Measurements from ENCODE around the gene TEX54.
A peak's percentile ranks its signal among the peaks of the same experiment; 100 is the strongest.
"Not testable (repeated sequence)": the region's sequence is repeated elsewhere in the genome, so short reads cannot be mapped to it uniquely, and the experiment has no call there.

TEX54 gene

GRCh38 chr11:62860835-62861563 lies 28.4 kb upstream of the TEX54 start:
- no peak for DNase-seq (ENCODE audit: low read depth)
- TF ChIP-seq CTCF (IDR thresholded peaks at IDR 0.05; ENCODE audit: control insufficient read depth, extremely low read depth, insufficient read depth): no peak
- H3K4me3 ChIP-seq (ENCODE audit: low read depth, low read length): no peak overlapping the region

DNA sequence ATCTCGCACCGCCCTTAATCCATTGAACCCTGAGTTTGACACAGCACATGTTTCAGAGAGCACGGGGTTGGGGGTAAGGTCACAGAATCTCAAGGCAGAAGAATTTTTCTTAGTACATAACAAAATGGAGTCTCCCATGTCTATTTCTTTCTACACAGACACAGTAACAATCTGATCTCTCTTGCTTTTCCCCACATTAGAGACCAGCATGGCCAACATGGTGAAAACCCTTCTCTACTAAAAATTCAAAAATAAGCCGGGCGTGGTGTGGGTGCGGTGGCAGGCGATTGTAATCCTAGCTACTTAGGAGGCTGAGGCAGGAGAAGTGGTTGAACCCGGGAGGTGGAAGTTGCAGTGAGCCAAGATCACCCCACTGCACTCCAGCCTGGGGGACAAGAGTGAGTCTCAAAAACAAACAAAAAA lies 26.7 kb upstream of the TEX54 start:
- peak overlapping the region; percentile 23 for H3K4me3 ChIP-seq (ENCODE audit: low read depth, low read length)
- not testable (repeated sequence) for DNase-seq (ENCODE audit: low read depth)

DNA sequence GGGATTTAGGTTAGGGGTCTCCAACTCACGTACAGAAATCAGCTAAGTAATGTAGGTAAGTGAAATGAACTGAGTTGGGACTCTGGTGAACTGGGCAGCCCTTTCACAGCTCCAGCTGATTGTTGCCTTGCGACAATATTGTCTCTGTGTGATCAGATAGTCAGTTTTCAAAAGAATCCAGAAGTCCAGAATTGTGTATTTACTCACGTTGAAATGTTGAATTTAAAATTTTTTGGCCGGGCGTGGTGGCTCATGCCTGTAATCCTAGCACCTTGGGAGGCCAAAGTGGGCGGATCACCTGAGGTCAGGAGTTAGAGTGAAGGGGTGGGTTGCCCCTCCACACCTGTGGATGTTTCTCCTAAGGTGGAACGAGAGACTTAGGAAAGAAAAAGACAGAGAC lies 25.6 kb upstream of the TEX54 start:
- H3K4me3 ChIP-seq (ENCODE audit: low read depth, low read length): peak overlapping the region; percentile 91
- no peak for TF ChIP-seq CTCF (IDR thresholded peaks at IDR 0.05; ENCODE audit: control insufficient read depth, extremely low read depth, insufficient read depth)
- DNase-seq (ENCODE audit: low read depth): no peak

- DNase-seq (ENCODE audit: low read depth): no peak
- H3K4me3 ChIP-seq (ENCODE audit: low read depth, low read length): peak overlapping the region; percentile 91
- TF ChIP-seq CTCF (IDR thresholded peaks at IDR 0.05; ENCODE audit: control insufficient read depth, extremely low read depth, insufficient read depth): no peak
Observed at GRCh38 chr11:62857541-62857982, 24.9 kb upstream of the TEX54 start.

DNA sequence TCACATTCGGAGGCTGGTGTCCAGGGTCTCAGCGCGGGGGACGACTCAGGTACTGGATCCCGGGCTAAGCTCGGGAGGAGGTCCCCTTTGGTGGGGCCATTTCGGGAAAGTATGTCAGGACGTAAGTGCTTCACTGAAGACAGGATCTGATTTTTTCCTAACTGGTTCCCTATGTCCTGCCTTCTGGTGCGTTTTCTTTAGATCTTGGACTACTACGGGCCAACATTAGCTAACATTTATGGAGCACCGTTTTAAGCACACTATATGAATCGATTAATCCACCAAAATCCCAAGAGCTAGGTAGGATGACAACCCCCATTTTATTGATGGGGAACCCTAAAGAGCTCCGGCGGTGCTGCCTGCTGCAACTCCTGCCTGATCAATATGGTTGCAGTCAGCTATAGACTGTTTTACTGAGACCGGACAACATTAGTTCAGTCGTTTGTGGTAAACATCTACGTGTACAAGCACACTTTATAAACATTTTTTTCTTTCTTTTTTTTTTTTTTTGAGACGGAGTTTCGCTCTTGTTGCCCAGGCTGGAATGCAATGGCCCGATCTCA lies 23.8 kb upstream of the TEX54 start:
- peak overlapping the region; percentile 91 for H3K4me3 ChIP-seq (ENCODE audit: low read depth, low read length)
- TF ChIP-seq CTCF (IDR thresholded peaks at IDR 0.05; ENCODE audit: control insufficient read depth, extremely low read depth, insufficient read depth): no peak
- no peak for DNase-seq (ENCODE audit: low read depth)

DNA sequence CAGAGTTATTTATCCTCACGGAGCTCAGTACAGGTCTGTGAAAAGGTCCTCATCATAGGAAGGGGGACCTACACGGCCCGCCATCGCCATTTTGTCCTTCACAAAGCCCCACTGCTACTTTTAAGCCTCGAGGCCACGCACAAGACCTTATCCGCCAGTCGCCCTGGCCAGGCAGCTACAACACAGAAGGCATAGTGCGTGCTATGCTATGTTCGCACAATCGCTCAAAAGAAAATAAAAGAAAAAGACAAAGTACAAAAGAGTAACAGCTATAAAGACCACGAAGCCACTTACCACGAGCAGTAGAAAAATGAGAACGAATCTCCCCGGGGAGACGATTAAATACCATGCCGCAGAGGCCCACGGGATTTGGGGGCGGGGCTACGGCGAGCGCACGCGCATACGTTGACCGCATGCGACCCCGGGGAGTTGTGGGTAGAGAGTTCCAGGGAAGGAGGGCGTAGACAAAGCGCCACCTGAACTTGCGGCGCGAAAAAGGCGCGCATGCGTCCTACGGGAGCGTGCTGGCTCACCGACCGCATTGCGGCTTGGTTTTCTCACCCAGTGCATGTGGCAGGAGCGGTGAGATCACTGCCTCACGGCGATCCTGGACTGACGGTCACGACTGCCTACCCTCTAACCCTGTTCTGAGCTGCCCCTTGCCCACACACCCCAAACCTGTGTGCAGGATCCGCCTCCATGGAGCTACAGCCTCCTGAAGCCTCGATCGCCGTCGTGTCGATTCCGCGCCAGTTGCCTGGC lies 23.1 kb upstream of the TEX54 start:
- peak; percentile 95 for DNase-seq (ENCODE audit: low read depth)
- H3K4me3 ChIP-seq (ENCODE audit: low read depth, low read length): peak overlapping the region; percentile 91
- no peak for TF ChIP-seq CTCF (IDR thresholded peaks at IDR 0.05; ENCODE audit: control insufficient read depth, extremely low read depth, insufficient read depth)

GRCh38 chr11:62854825-62855570 lies 22.4 kb upstream of the TEX54 start:
- H3K4me3 ChIP-seq (ENCODE audit: low read depth, low read length): peak overlapping the region; percentile 91
- no peak for DNase-seq (ENCODE audit: low read depth)
- no peak for TF ChIP-seq CTCF (IDR thresholded peaks at IDR 0.05; ENCODE audit: control insufficient read depth, extremely low read depth, insufficient read depth)

All from LNCaP clone FGC (cell line).